Stimulated activated CD4-positive, alpha-beta T cell treated with anti-CD3 and anti-CD28 coated beads, Interleukin-4, amount 100 ng/mL, for 4 hours (primary cell): ENCODE results near the gene ABCA12.

ENCODE experiments used
- DNase-seq, 2 experiments: peaks; one replicate each; pipeline ENCODE4 v3.0.0-alpha.2; 2020

The ABCA12 gene

GRCh38 chr2:215036314-215036713 is 102.1 kb downstream of the ABCA12 start:
- DNase-seq, result no peak

DNA sequence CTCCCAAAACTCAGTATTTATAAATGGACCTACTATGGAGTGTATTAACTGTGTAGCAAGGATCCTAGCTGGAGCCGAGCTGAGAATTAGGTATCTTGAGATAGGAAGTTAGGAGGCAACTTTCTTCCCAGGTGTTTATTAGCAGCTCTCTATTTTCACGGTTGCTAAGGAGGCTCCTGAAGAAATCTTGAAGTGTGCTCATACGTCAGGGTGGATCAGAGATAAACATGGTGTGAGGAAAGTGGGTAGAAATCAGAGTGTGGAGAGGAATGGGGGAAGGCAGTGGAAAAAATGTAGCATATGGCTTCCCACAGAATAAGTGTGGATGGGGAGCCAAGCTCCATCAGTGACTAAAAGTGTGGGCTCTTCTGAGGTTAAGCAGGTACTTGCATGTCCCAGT is 104.3 kb downstream of the ABCA12 start:
- no peak for DNase-seq

- no peak for DNase-seq
These were observed 106.3 kb downstream of the ABCA12 start for GRCh38 chr2:215032153-215032552.

DNA sequence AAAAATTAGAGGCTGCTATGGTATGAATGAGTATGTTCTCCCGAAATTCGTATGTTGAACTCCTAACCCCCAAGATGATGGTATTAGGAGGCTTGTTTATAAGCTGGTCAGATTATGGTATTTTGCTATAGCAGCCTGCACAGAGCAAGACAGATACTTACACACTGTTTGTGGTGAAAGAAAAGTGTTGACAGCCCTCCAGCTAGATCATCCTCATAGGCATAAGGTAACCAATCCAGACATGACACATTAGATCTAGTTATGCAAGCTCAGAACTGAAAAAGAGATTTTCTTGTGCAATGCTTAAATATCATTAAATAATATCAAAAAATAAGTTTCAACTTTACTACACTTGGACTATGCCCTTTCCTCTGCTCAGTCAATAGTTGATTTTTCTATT is 107.1 kb downstream of the ABCA12 start:
- no peak for DNase-seq

- no peak for DNase-seq
These were observed 108.5 kb downstream of the ABCA12 start for GRCh38 chr2:215029936-215030335.

GRCh38 chr2:215028231-215028630 is 110.2 kb downstream of the ABCA12 start:
- DNase-seq, result no peak

DNA sequence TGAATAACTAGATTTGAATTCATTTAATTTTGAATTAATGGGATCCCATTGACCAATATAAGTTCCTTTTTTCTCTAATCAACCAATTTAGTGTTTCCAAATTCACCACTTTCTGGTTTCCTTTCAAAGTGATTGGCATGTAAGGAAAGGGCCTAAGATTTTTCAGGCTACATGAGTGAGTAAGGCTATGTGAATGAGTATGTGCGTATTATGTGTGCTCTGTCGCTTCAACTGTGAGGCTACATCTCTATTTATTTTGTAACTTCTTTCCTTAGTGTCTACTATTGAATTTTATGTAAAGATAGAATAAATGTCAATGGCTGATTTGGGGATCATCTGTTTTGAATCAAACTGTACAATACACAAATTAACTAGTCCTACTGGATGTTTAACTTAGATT is 110.6 kb downstream of the ABCA12 start:
- no peak for DNase-seq

- no peak for DNase-seq
These were observed 115.5 kb downstream of the ABCA12 start for GRCh38 chr2:215022910-215023309.

DNA sequence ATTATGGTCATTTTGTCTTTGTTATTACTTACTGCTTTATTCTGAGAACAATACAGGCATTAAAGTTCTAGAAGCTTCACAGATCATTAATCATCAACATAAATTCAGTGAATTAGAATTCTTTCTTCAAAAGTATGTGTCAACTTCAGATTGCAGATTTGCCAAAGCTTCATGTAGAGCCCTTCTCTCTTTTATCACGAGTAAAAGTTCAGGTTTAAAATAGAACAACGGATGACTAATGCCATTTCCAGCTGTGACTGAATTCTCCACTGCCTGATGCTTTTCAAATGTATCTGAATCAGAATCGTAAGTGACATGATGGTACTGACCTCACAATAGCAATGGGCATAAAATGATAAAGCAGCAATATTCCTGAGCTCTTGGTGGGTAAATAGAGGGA is 116.0 kb downstream of the ABCA12 start:
- no peak for DNase-seq

DNA sequence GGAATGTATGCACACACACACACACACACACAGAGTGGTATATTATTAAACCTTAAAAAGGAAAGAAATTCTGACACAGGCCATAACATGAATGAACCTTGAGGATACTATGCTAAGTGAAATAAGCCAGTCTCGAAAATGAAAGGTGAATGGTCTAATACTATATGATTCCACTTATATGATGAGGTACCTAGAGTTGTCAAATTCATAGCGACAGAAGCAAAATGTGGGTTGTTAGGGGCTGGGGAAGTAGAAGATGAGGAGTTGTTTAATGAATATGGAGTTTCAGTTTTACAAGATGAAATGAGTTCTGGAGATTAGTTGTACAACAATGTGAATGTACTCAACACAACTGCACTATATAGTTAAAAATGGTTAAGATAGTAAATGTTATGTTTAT is 118.1 kb downstream of the ABCA12 start:
- no peak for DNase-seq

DNA sequence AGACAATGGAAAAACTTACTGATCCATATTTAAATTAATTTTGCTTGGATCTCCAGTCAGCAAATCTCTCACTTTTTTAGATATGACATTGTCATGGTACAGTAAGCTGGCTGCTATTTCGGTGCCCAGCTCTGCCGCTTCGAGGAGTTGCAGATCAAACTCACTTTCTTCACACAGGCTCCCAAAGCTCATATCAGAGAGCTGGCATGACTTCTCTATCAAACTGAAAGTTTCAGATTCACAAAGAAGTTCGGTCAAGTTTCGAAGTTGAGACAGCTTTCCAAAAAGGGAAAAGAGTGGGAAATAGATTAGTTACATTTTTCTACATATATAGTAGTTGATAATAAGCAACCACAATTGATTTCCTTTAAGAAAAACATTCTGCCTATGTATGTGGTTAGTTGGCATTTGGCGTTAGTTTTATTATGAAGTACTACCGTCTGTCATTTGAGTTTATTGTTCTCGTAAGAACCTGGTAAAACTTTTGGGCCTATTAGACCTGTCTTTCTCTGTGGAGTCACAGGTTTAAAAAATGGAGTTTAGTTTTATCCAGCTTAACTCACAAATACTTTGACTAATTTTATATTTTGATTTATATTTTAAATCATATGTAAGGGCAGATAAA is 118.8 kb downstream of the ABCA12 start:
- no peak for DNase-seq

- DNase-seq, result no peak
These were observed 119.3 kb downstream of the ABCA12 start for GRCh38 chr2:215019085-215019484.

DNA sequence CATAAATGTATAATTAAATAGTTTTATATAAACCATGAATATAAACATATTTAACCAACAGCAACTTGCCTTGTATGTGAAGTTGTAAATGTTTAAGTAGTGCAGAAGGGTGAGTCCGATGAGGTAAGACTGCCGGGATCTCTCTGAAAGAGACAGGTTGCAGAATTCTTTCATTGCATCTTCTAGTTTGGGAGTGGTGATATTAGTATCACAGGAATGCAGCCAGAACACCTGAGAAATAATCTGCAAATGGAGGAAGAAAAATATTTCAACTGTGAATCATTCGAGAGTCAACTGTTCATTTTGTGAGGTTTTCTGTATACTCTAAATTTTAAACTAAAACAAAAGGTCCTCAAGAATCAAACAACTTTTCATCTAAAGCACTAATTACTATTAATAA is 123.0 kb downstream of the ABCA12 start:
- no peak for DNase-seq

- DNase-seq, result no peak
These were observed 128.0 kb downstream of the ABCA12 start for GRCh38 chr2:215010390-215010789.

DNA sequence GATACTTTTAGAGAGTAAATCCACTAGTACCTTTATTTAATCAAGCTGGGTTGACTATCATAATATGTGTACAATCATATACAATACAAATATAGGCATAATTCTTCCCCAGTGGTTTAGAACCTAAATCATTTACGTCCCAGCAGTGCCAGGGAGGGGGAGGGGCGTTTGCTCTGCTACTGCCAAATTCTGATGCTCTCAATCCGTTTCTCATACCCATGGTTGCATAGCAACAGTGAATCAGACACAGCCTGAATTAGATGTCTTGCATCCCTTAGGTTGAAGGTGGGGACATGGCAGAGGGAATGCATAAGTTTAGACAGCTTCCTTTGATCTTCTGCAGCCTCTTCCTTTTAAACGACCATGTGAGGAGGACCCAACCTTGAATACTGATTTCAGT is 135.4 kb downstream of the ABCA12 start:
- no peak for DNase-seq

- DNase-seq, result no peak
These were observed 135.9 kb downstream of the ABCA12 start for GRCh38 chr2:215002500-215002899.

GRCh38 chr2:215000721-215001120 is 137.7 kb downstream of the ABCA12 start:
- no peak for DNase-seq

GRCh38 chr2:214995926-214996670 is 142.3 kb downstream of the ABCA12 start:
- no peak for DNase-seq

DNA sequence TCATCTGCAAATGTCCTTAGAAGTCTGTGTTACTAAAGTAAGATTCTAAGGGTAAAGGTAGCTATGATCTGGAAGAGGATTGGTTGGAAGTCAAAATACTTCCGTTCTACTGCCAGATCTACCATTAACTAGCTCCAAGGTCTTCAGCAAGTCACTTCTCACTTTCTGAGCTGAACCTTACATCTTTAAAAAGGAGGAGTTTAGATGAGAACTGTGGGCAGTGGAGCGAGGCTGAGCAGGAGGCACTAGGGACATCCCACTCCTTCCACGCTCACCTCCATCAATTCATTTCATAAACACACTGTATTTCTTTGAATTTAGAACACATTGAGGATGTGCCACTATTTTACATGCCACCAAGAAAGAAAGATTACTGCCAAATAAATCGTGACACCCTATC is 143.0 kb downstream of the ABCA12 start:
- no peak for DNase-seq

DNA sequence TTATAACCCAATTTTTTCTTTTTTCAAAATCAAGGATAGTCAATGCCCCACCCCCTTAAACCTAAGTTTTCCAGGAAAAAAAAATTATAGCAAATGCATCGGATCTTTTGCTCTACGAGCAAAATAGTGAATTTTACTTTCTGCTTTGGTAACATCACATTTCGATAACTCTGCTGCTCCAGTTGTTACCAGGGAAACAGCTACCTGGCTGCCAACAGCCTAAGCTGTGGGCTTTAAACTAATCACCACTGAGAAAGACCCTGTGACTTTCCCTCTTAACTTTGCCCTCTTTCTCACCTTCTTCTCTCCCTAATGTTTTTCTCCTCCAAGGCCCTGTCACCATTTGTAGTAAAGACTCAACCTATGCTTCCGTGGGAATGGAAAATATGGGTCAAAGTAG is 145.5 kb downstream of the ABCA12 start:
- no peak for DNase-seq

GRCh38 chr2:214989187-214989586 is 149.2 kb downstream of the ABCA12 start:
- no peak for DNase-seq

- DNase-seq, result no peak
These were observed 151.2 kb downstream of the ABCA12 start for GRCh38 chr2:214987261-214987660.

GRCh38 chr2:214985619-214986018 is 152.8 kb downstream of the ABCA12 start:
- DNase-seq, result no peak

GRCh38 chr2:214966420-214966819 is 172.0 kb downstream of the ABCA12 start:
- no peak for DNase-seq

- no peak for DNase-seq
These were observed 177.7 kb downstream of the ABCA12 start for GRCh38 chr2:214960677-214961076.
